H1 (cell line): ENCODE measurements around the gene MREG. TPM values are rescaled to one million over a fixed set of nuclear protein-coding genes. Genes with fewer than 3 reads are reported as not detected.

Experiments
- NANOG ChIP-seq: IDR thresholded peaks from 2 replicates; pipeline ENCODE4 v1.6.1; 2011; ENCODE audit warnings: low read length, low read depth, mild to moderate bottlenecking, inconsistent platforms; ENCODE audit not compliant: insufficient read depth, poor library complexity, severe bottlenecking
- polyA plus RNA-seq, 7 experiments: library from polyadenylated mRNA; depleted of rRNA in 3 of 7; stranded (reverse) in 5 of 7; unstranded in 2 of 7; fragments of >200 nt in 5 of 7; fragments of 200-250 nt in 2 of 7; gene quantifications; 1 replicate in 5 of 7; 2 replicates in 1 of 7; 4 replicates in 1 of 7; pipeline versions ENCODE4 v1.2.1 to v1.2.3, GENCODE V29; 2011 to 2013; ENCODE audit warnings: missing spikeins in 2 of 7, mixed read lengths in 2 of 7
- total RNA-seq: library from RNA; stranded (reverse); fragmentation: NEBNext Ultra II Directional; extraction: Animal tissue kit (Norgen Biotek cat#: 25700); gene quantifications from 2 replicates; pipeline ENCODE4 v1.2.1, GENCODE V29; 2021
- TF ChIP-seq, protein P1 (sequence below): fragments of 300-600 bp; sonication (generic); IDR thresholded peaks from 2 replicates; pipeline ENCODE4 v1.7.1; 2012; ENCODE audit warnings: low read length, moderate library complexity, mild to moderate bottlenecking, inconsistent platforms; ENCODE audit not compliant: insufficient replicate concordance

The MREG gene
- total and polyA plus RNA-seq, 2 of the 8 experiments (the other 6 are each of a cell fraction or from before 2014, with no cell fraction given): 7.5 to 31.9 TPM

DNA sequence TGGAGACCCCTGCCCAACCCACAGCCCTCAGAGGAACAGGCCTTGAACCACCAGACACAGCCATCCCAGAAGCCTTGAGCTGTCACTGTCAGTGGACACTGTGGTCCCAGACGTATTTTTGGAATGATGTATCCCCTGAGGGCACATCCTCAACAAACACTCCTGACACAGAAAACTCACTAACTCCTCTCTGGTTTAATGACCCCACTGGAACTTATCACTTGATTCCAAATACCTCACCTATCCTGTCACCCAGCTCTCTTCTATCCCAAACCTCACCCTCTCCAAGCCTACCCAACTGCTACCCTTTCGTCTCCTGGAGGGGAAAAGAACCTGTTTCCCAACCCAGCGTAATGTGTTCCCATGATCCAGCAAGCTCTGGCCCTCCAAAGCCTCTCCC lies 111.6 kb downstream of the MREG start (continued):
- TF ChIP-seq, protein P1, sequence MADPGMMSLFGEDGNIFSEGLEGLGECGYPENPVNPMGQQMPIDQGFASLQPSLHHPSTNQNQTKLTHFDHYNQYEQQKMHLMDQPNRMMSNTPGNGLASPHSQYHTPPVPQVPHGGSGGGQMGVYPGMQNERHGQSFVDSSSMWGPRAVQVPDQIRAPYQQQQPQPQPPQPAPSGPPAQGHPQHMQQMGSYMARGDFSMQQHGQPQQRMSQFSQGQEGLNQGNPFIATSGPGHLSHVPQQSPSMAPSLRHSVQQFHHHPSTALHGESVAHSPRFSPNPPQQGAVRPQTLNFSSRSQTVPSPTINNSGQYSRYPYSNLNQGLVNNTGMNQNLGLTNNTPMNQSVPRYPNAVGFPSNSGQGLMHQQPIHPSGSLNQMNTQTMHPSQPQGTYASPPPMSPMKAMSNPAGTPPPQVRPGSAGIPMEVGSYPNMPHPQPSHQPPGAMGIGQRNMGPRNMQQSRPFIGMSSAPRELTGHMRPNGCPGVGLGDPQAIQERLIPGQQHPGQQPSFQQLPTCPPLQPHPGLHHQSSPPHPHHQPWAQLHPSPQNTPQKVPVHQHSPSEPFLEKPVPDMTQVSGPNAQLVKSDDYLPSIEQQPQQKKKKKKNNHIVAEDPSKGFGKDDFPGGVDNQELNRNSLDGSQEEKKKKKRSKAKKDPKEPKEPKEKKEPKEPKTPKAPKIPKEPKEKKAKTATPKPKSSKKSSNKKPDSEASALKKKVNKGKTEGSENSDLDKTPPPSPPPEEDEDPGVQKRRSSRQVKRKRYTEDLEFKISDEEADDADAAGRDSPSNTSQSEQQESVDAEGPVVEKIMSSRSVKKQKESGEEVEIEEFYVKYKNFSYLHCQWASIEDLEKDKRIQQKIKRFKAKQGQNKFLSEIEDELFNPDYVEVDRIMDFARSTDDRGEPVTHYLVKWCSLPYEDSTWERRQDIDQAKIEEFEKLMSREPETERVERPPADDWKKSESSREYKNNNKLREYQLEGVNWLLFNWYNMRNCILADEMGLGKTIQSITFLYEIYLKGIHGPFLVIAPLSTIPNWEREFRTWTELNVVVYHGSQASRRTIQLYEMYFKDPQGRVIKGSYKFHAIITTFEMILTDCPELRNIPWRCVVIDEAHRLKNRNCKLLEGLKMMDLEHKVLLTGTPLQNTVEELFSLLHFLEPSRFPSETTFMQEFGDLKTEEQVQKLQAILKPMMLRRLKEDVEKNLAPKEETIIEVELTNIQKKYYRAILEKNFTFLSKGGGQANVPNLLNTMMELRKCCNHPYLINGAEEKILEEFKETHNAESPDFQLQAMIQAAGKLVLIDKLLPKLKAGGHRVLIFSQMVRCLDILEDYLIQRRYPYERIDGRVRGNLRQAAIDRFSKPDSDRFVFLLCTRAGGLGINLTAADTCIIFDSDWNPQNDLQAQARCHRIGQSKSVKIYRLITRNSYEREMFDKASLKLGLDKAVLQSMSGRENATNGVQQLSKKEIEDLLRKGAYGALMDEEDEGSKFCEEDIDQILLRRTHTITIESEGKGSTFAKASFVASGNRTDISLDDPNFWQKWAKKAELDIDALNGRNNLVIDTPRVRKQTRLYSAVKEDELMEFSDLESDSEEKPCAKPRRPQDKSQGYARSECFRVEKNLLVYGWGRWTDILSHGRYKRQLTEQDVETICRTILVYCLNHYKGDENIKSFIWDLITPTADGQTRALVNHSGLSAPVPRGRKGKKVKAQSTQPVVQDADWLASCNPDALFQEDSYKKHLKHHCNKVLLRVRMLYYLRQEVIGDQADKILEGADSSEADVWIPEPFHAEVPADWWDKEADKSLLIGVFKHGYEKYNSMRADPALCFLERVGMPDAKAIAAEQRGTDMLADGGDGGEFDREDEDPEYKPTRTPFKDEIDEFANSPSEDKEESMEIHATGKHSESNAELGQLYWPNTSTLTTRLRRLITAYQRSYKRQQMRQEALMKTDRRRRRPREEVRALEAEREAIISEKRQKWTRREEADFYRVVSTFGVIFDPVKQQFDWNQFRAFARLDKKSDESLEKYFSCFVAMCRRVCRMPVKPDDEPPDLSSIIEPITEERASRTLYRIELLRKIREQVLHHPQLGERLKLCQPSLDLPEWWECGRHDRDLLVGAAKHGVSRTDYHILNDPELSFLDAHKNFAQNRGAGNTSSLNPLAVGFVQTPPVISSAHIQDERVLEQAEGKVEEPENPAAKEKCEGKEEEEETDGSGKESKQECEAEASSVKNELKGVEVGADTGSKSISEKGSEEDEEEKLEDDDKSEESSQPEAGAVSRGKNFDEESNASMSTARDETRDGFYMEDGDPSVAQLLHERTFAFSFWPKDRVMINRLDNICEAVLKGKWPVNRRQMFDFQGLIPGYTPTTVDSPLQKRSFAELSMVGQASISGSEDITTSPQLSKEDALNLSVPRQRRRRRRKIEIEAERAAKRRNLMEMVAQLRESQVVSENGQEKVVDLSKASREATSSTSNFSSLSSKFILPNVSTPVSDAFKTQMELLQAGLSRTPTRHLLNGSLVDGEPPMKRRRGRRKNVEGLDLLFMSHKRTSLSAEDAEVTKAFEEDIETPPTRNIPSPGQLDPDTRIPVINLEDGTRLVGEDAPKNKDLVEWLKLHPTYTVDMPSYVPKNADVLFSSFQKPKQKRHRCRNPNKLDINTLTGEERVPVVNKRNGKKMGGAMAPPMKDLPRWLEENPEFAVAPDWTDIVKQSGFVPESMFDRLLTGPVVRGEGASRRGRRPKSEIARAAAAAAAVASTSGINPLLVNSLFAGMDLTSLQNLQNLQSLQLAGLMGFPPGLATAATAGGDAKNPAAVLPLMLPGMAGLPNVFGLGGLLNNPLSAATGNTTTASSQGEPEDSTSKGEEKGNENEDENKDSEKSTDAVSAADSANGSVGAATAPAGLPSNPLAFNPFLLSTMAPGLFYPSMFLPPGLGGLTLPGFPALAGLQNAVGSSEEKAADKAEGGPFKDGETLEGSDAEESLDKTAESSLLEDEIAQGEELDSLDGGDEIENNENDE: no peak
- TF ChIP-seq NANOG: no peak
